ENCODE results near the gene RYR1. TPM values are rescaled to one million over a fixed set of nuclear protein-coding genes. Genes with fewer than 3 reads are reported as not detected.
"Not testable (repeated sequence)": the region's sequence is repeated elsewhere in the genome, so short reads cannot be mapped to it uniquely, and the experiment has no call there.

The RYR1 gene
- total RNA-seq, 8 experiments from 2014 or later: 1.4 to 4.7 (median 1.8) TPM

GRCh38 chr19:38562096-38562495 lies 128.6 kb downstream of the RYR1 start:
- peak in 1 of 8 experiments; percentile 29 for ATAC-seq (replicated peaks in 6 of 8)
- H3K4me3 ChIP-seq: no peak overlapping the region
- no peaks in the 10 kb centered on the region for H3K4me1 ChIP-seq (replicated peaks in 1 of 2)
- no peak overlapping the region for H3K27ac ChIP-seq
- 100% methylated on average over 1 to 2 of the region's 6 CpGs; no CpG with 5 or more reads in 8 of the 10 experiments for WGBS, 10 experiments
- in situ Hi-C loops (cut with MboI; ENCODE audit: low pct_unique_long_range_greater_than_20kb in 2 of 9, low sequenced_read_pairs in 9 of 9, unreplicated experiment in 9 of 9): no loop called here

GRCh38 chr19:38563475-38563874 lies 130.0 kb downstream of the RYR1 start:
- WGBS, 10 experiments: 57 to 100% (median 80%) methylated on average over 1 to 7 of the region's 9 CpGs; no CpG with 5 or more reads in 3 of the 10 experiments
- no peak for ATAC-seq (replicated peaks in 6 of 8)
- H3K27ac ChIP-seq: no peak overlapping the region
- in situ Hi-C loops (cut with MboI; ENCODE audit: low pct_unique_long_range_greater_than_20kb in 2 of 9, low sequenced_read_pairs in 9 of 9, unreplicated experiment in 9 of 9): no loop called here
- no peak overlapping the region for H3K4me3 ChIP-seq
- no peaks in the 10 kb centered on the region for H3K4me1 ChIP-seq (replicated peaks in 1 of 2)

DNA sequence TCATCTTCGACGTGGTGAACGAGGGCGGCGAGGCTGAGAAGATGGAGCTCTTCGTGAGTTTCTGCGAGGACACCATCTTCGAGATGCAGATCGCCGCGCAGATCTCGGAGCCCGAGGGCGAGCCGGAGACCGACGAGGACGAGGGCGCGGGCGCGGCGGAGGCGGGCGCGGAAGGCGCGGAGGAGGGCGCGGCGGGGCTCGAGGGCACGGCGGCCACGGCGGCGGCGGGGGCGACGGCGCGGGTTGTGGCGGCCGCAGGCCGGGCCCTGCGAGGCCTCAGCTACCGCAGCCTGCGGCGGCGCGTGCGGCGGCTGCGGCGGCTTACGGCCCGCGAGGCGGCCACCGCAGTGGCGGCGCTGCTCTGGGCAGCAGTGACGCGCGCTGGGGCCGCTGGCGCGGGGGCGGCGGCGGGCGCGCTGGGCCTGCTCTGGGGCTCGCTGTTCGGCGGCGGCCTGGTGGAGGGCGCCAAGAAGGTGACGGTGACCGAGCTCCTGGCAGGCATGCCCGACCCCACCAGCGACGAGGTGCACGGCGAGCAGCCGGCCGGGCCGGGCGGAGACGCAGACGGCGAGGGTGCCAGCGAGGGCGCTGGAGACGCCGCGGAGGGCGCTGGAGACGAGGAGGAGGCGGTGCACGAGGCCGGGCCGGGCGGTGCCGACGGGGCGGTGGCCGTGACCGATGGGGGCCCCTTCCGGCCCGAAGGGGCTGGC lies 131.6 kb downstream of the RYR1 start:
- peak in 4 of 8 experiments; percentile 24 to 72 (median 62) for ATAC-seq (replicated peaks in 6 of 8)
- in situ Hi-C loops (cut with MboI; ENCODE audit: low pct_unique_long_range_greater_than_20kb in 2 of 9, low sequenced_read_pairs in 9 of 9, unreplicated experiment in 9 of 9): no loop called here
- H3K27ac ChIP-seq: no peak overlapping the region
- H3K4me3 ChIP-seq: no peak overlapping the region
- no peaks in the 10 kb centered on the region for H3K4me1 ChIP-seq (replicated peaks in 1 of 2)
- 100% methylated on average over 3 of the region's 111 CpGs; no CpG with 5 or more reads in 9 of the 10 experiments for WGBS, 10 experiments

GRCh38 chr19:38565691-38566105 lies 132.2 kb downstream of the RYR1 start:
- ATAC-seq (replicated peaks in 6 of 8): no peak
- no peak overlapping the region for H3K27ac ChIP-seq
- in situ Hi-C loops (cut with MboI; ENCODE audit: low pct_unique_long_range_greater_than_20kb in 2 of 9, low sequenced_read_pairs in 9 of 9, unreplicated experiment in 9 of 9): no loop called here
- H3K4me1 ChIP-seq (replicated peaks in 1 of 2): no peaks in the 10 kb centered on the region
- H3K4me3 ChIP-seq: no peak overlapping the region
- WGBS, 10 experiments: 79 to 95% (median 90%) methylated on average over 2 to 4 of the region's 21 CpGs; no CpG with 5 or more reads in 7 of the 10 experiments

DNA sequence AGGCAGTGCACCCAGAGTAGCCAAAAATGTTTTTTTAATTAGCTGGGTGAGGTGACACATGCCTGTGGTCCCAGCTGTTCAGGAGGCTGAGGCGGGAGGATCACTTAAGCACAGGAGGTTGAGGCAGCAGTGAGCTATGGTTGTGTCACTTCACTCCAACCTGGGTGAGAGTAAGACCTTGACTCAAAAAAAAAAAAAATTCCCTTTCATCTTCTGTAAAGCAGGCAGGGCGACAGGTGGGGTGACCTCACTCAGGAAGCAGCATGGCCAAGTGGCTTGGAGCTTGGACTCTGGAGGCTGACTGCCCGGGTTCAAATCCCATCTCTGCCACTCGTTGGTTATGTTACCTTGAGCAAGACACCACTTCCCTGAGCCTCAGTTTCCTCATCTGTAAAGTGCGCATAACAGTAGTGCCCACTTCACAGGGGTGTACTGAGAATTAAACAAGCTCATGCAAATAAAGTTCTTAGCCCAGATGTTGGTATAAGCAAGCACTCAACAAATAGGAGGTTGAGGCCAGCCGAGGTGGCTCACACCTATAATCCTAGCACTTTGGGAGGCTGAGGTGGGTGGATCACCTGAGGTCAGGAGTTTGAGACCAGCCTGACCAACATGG lies 136.0 kb downstream of the RYR1 start:
- ATAC-seq (replicated peaks in 6 of 8): no peak
- WGBS, 10 experiments: 50 to 100% (median 97%) methylated on average over 1 to 4 of the region's 6 CpGs; no CpG with 5 or more reads in 2 of the 10 experiments

GRCh38 chr19:38571682-38572081 lies 138.2 kb downstream of the RYR1 start:
- WGBS, 10 experiments: 0 to 88% (median 42%) methylated on average over 1 to 2 of the region's 2 CpGs; no CpG with 5 or more reads in 6 of the 10 experiments
- H3K27ac ChIP-seq: no peak overlapping the region
- no peak overlapping the region for H3K4me3 ChIP-seq
- in situ Hi-C loops (cut with MboI; ENCODE audit: low pct_unique_long_range_greater_than_20kb in 2 of 9, low sequenced_read_pairs in 9 of 9, unreplicated experiment in 9 of 9): no loop called here
- no peaks in the 10 kb centered on the region for H3K4me1 ChIP-seq (replicated peaks in 1 of 2)
- ATAC-seq (replicated peaks in 6 of 8): no peak

More for the DNA sequence above, 136.0 kb downstream of the RYR1 start:
- H3K4me1 ChIP-seq (replicated peaks in 1 of 2): no peaks in the 10 kb centered on the region
- in situ Hi-C loops (cut with MboI; ENCODE audit: low pct_unique_long_range_greater_than_20kb in 2 of 9, low sequenced_read_pairs in 9 of 9, unreplicated experiment in 9 of 9): no loop called here
- no peak overlapping the region for H3K4me3 ChIP-seq
- no peak overlapping the region for H3K27ac ChIP-seq

- Histone ChIP-seq H3K4me3 (no peak overlapping the region), H3K27ac (no peak overlapping the region), H3K4me1 (replicated peaks in 1 of 2) (no peaks in the 10 kb centered on the region)
- no peak for ATAC-seq (replicated peaks in 6 of 8)
- in situ Hi-C loops (cut with MboI; ENCODE audit: low pct_unique_long_range_greater_than_20kb in 2 of 9, low sequenced_read_pairs in 9 of 9, unreplicated experiment in 9 of 9): no loop called here
- WGBS, 10 experiments: 80 to 100% (median 100%) methylated on average over 1 to 4 of the region's 11 CpGs; no CpG with 5 or more reads in 6 of the 10 experiments
Measured at GRCh38 chr19:38577826-38578225, 144.3 kb downstream of the RYR1 start.

- 100% methylated on average over 1 to 4 of the region's 6 CpGs; no CpG with 5 or more reads in 5 of the 10 experiments for WGBS, 10 experiments
- H3K27ac ChIP-seq; H3K4me3 ChIP-seq; H3K4me1 ChIP-seq (replicated peaks in 1 of 2); ATAC-seq (replicated peaks in 6 of 8); in situ Hi-C loops (cut with MboI; ENCODE audit: low pct_unique_long_range_greater_than_20kb in 2 of 9, low sequenced_read_pairs in 9 of 9, unreplicated experiment in 9 of 9): not testable (repeated sequence)
Measured at GRCh38 chr19:38579304-38579703, 145.8 kb downstream of the RYR1 start.

DNA sequence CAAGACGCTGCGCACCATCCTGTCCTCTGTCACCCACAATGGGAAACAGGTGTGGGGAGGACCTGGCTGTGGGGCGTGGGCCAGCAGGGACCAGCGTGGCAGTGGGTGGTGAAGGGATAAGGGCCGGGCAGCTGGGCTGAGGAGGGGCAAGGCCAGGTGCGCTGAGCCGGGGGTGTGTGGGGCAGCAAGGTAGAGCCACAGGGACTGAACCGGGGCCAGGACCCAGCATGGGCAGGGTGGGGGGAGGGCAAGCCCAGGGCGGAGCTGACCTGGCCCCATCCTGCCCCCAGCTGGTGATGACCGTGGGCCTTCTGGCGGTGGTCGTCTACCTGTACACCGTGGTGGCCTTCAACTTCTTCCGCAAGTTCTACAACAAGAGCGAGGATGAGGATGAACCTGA lies 146.6 kb downstream of the RYR1 start:
- Histone ChIP-seq H3K27ac (no peak overlapping the region), H3K4me1 (replicated peaks in 1 of 2) (no peaks in the 10 kb centered on the region), H3K4me3 (no peak overlapping the region)
- ATAC-seq (replicated peaks in 6 of 8): no peak
- WGBS, 10 experiments: 80 to 100% methylated on average over 2 to 3 of the region's 15 CpGs; no CpG with 5 or more reads in 8 of the 10 experiments
- in situ Hi-C loops (cut with MboI; ENCODE audit: low pct_unique_long_range_greater_than_20kb in 2 of 9, low sequenced_read_pairs in 9 of 9, unreplicated experiment in 9 of 9): no loop called here

DNA sequence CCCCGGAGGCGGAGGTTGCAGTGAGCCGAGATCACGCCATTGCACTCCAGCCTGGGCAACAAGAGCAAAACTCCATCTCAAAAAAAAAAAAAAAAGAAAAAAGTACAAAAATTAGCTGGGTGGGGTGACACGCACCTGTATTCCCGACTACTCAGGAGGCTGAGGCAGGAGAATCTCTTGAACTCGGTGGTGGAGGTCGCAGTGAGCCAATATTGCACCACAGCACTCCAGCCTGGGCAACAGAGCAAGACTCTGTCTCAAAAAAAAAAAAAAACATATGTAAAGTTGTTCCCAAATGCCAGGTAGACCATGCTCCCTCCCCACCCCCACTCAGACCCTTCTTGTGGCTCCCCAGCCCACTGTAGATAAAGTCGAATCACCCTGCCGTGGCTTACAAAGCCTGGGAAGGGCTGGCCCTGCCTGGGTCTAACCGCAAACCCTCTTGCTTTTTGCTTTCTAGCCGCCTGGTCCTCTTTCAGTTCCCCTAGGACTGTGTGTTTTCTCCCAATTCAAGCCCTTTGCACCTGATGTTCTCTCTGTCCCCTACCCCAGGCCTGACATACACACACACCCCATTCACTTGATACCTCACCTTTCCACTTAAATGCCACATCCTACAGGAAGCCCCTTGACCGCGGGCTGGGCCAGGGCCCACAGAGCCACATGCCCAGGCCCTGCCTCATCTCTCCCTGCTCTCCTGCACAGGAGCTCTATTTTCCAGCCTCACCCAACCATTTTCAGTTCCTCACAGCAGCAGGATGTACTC lies 149.9 kb downstream of the RYR1 start:
- H3K4me3 ChIP-seq: no peak overlapping the region
- 20 to 100% (median 96%) methylated on average over 1 to 8 of the region's 14 CpGs; no CpG with 5 or more reads in 2 of the 10 experiments for WGBS, 10 experiments
- ATAC-seq (replicated peaks in 6 of 8): no peak
- no peak overlapping the region for H3K27ac ChIP-seq
- no peaks in the 10 kb centered on the region for H3K4me1 ChIP-seq (replicated peaks in 1 of 2)
- in situ Hi-C loops (cut with MboI; ENCODE audit: low pct_unique_long_range_greater_than_20kb in 2 of 9, low sequenced_read_pairs in 9 of 9, unreplicated experiment in 9 of 9): no loop called here

- Histone ChIP-seq H3K27ac (no peak overlapping the region), H3K4me1 (replicated peaks in 1 of 2) (no peaks in the 10 kb centered on the region), H3K4me3 (no peak overlapping the region)
- ATAC-seq (replicated peaks in 6 of 8): no peak
- WGBS, 10 experiments: 50 to 100% (median 67%) methylated on average over 1 of the region's 4 CpGs; no CpG with 5 or more reads in 7 of the 10 experiments
- in situ Hi-C loops (cut with MboI; ENCODE audit: low pct_unique_long_range_greater_than_20kb in 2 of 9, low sequenced_read_pairs in 9 of 9, unreplicated experiment in 9 of 9): no loop called here
Measured at GRCh38 chr19:38583985-38584305, 150.5 kb downstream of the RYR1 start.

GRCh38 chr19:38587562-38587961 lies 154.1 kb downstream of the RYR1 start:
- WGBS, 10 experiments: 20 to 100% (median 85%) methylated on average over 1 to 2 of the region's 2 CpGs; no CpG with 5 or more reads in 4 of the 10 experiments

DNA sequence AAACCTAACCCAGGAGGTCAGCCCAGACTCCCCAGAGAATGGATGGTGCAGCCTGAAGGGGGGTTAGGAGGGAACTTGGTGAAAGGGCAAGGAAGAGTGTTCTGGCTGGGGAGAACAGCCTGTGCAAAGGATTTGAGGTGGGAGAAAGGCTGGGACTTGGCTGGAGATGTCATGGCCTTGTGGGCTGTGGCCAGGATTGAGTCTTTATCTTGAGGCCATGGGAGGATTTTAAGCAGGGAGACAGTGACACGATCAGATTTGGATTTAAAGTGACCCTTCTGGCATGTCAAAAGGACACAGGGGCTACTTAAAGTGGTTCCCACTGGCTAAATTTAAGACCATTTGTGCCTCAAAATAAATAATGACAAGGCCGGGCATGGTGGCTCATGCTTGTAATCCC lies 154.6 kb downstream of the RYR1 start:
- Histone ChIP-seq H3K27ac (no peak overlapping the region), H3K4me3 (no peak overlapping the region), H3K4me1 (replicated peaks in 1 of 2) (no peaks in the 10 kb centered on the region)
- no peak for ATAC-seq (replicated peaks in 6 of 8)
- WGBS, 10 experiments: 17 to 100% (median 79%) methylated on average over 1 to 2 of the region's 2 CpGs; no CpG with 5 or more reads in 3 of the 10 experiments
- in situ Hi-C loops (cut with MboI; ENCODE audit: low pct_unique_long_range_greater_than_20kb in 2 of 9, low sequenced_read_pairs in 9 of 9, unreplicated experiment in 9 of 9): no loop called here

More at GRCh38 chr19:38587562-38587961, 154.1 kb downstream of the RYR1 start:
- Histone ChIP-seq H3K27ac (no peak overlapping the region), H3K4me1 (replicated peaks in 1 of 2) (no peaks in the 10 kb centered on the region), H3K4me3 (no peak overlapping the region)
- ATAC-seq (replicated peaks in 6 of 8): no peak
- in situ Hi-C loops (cut with MboI; ENCODE audit: low pct_unique_long_range_greater_than_20kb in 2 of 9, low sequenced_read_pairs in 9 of 9, unreplicated experiment in 9 of 9): no loop called here

Data from motor neuron (in vitro differentiated cells).